GM19099 (cell line): ENCODE measurements around the gene ASAP3.

ENCODE experiments used
- POLR2A ChIP-seq: IDR thresholded peaks from 3 replicates; pipeline ENCODE4 v1.6.1; 2011; ENCODE audit warnings: low read depth; ENCODE audit not compliant: insufficient read length; ENCODE audit errors: extremely low read depth

The ASAP3 gene

GRCh38 chr1:23524163-23524562 is 40.2 kb upstream of the ASAP3 start:
- TF ChIP-seq POLR2A = no peak

DNA sequence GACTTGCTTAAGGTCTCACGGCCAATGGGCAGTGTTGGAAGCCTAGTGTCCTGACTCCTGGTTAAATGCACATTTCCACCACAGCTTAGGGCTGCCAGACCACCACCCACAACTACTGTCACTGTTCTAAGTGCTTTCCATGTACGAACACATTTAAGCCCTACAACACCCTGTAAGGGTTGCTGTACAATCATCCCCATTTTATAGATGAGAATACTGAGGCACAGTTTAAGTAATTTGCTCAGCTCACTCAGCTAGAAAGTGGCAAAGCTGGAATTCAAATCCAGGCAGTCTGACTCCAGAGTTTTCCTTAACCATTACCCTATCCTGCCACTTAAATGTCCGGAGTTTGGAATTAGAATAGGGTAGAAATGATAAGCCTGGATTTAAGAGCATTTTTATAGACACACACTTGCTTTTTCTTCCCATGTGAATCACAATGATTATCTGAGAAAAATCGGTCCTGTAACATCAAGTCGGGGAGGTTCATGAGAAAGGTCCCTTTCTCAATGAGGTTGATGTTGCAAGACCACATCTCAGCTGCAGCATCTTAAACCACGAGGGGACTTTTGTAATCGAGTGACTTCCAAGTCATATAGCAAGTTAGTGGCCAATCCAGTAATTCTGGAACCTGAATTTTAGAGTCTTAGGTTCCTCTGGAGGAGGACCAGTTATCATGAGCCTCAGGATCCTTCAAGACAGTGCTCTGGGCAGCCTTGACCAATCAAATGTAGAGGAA is 38.4 kb upstream of the ASAP3 start:
- no peak for TF ChIP-seq POLR2A

- no peak for TF ChIP-seq POLR2A
These were observed 37.6 kb upstream of the ASAP3 start for GRCh38 chr1:23521588-23521987.

- no peak for TF ChIP-seq POLR2A
These were observed 33.6 kb upstream of the ASAP3 start for GRCh38 chr1:23517581-23517980.

DNA sequence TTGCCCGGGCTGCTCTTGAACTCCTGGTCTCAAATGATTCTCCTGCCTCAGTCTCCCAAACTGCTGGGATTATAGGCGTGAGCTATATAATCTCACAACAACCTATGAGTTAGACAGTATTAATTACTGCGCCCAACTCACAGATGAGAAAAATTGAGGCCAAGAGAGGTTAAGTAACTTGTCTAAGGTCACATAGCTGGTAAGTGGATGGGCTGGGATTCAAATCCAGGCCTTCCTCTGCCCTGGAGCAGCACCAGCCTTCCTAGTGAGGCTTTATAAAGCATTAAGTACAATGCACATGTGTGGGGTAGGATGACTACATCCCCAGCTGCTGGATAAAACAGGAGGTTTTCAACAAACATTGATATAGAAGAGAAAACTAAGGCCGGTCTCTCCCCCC is 31.9 kb upstream of the ASAP3 start:
- no peak for TF ChIP-seq POLR2A

GRCh38 chr1:23514111-23514679 is 30.2 kb upstream of the ASAP3 start:
- TF ChIP-seq POLR2A = no peak

GRCh38 chr1:23509896-23510295 is 25.9 kb upstream of the ASAP3 start:
- TF ChIP-seq POLR2A = no peak

DNA sequence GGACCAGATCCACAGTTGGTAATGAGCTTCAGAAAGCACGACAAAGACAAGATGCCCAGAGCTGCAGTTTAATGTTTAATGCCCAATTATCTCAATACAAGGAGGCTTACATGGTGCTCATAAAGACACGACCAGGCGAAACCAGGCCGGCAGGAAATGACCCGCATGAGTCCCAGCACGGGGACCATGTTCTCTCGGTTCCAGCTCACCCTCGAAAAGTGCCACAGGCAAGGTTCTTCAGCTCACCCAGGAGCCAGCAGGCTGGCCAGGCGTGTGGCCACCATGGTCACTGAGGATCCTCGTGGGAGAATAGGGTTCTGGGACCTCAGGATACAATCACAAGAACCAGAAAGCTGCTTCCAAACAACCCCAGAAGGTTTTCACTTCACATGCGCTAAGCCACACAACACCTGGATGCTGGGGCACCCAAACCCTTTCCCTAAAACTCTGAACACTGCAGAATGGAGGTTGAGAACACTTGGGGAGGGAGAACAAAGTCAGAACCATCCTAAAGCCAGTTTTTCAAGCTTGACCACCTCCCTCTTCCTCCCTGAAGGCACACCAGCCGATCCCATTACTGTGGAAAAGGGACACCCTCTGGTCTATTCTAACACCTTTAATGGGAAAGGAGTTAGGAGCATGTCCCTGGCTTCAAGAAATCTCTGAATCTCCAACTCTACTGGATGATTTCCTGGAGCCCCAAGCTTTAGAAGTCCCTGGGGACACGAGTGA is 22.6 kb upstream of the ASAP3 start:
- no peak for TF ChIP-seq POLR2A

DNA sequence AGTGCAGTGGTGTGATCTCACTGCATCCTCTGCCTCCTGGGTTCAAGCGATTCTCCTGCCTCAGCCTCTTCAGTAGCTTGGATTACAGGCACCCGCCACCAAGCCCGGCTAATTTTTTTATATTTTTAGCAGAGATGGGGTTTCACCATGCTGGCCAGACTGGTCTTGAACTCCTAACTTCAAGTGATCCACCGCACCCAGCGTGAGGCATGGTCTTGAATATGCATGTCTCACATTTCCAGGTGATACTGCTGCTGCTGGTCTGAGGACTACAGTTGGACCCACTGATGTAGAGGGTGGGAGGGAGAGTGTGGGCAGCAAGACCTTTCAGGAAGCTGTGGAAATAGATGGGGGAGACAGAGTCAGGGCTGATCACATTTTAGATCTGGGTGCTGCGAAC is 21.9 kb upstream of the ASAP3 start:
- TF ChIP-seq POLR2A = no peak

- TF ChIP-seq POLR2A = no peak
These were observed 19.0 kb upstream of the ASAP3 start for GRCh38 chr1:23502951-23503350.

DNA sequence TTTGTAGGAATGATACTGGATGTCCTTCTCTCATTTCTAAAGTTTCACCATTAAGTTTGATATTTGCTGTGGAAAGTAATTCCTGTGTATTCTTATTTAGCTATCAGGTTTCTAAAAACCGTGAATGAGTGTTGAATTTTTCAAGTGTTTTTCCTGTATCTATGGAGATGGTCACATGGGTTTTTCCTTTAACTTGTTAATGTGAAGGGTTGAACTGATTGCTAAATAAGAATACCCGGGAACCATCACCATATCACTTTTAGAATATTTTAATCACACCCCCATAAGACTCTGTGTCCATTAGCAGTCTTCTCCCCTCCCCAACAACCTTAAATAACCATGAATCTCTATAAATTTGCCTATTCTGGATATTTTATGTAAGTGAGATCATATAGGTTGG is 16.5 kb upstream of the ASAP3 start:
- no peak for TF ChIP-seq POLR2A

DNA sequence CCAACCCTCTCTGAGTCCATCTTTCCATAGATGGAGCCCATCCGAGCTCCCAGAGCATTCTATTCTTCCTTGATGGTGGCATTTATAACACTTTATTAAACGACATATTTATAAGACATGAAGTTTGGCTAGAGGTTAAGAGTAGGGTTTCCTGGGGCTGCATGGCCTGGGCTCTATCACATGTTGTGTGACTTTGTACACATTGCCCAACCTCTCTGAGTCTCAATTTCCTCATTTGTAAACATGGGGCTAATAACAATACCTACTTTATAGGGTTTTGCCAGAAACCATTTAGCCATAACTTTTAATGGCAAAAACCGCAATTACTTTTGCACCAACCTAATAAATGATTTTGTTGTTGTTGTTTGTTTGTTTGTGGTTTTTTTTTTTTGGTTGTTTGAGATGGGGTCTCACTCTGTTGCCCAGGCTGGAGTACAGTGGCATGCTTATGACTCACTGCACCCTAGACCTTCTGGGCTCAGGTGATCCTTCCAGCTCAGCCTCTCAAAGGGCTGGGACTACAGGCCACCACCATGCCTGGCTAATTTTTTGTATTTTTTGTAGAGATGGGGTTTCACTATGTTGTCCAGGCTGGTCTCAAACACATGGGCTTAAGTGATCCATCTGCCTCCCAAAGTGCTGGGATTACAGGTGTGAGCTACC is 13.9 kb upstream of the ASAP3 start:
- no peak for TF ChIP-seq POLR2A

DNA sequence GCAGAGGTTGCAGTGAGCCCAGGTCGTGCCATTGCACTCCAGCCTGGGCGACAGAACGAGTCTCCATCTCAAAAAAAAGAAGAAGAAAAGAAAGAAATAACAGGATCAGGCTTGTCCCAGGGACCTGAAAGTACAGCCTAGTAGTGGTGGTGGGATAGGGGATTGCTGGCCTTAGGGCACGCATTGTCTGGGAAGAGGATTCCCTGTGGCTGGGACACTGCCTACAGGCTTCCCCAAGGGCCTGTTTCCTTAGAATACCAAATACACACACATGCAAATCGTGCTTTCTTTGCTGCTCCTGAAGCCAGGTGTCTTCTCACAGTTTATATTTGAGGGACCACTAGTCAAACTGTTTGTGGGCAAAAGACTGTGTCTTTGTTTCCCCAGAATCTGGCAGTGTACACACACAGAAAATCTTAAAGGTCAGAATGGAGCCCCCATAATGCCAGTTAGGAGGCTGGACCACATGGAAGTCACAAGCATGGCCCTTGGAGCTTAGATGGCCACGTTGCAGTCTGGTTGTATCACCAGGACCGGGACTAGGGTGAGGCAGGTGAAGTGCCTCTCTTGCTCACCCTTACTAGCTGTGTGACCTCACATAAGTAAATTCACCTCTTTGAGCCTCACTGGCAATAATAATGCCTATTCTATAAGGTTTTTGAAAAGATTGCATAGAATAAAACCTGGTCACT is 12.7 kb upstream of the ASAP3 start:
- no peak for TF ChIP-seq POLR2A

DNA sequence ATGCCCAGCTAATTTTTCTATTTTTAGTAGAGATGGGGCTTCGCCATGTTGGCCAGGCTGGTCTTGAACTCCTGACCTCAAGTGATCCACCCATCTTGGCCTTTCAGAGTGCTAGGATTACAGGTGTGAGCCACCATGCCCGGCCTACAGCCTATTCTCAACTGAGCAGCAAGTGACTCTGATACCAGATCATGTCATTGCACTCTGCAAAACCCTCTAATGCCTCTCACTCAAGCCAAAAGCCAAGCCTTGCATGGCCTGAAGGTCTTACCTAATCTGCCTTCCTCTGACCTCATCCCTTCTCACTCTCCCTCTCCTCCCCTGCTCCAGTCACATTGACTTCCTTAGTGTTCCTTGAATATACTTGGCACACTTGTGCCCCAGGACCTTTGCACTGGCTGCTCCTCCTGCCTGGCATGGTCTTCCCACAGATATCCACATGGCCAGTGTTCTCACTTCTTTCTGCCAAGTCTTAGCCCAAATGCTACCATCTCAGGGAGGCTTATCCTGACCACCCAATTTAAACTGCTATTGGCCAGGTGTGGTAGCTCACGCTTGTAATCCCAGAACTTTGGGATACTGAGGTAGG is 8.2 kb upstream of the ASAP3 start:
- TF ChIP-seq POLR2A = no peak

DNA sequence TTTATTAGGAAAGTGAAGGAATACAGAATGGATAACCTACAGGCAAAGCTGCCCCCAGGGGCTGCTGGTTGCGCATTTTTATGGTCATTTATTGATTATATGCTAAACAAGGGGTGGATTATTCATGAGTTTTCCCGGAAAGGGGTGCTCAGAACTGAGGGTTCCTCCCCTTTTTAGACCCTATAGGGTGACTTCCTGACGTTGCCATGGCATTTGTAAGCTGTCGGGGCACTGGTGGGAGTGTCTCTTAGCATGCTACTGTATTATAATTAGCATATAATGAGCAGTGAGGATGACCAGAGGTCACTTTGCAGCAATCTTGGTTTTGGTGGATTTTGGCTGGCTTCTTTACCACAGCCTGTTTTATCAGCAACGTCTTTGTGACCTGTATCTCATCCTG is 5.9 kb upstream of the ASAP3 start:
- TF ChIP-seq POLR2A = no peak
